Right lobe of liver (tissue), 4 donors: ENCODE results near the gene LPAR1.

Experiments
- POLR2A ChIP-seq: fragments of 450-650 bp; IDR thresholded peaks from one replicate; pipeline ENCODE4 v1.6.1; 2017; ENCODE audit warnings: antibody characterized with exemption, mild to moderate bottlenecking
- TF ChIP-seq, protein P1 (sequence below), 4 donors: fragments of 200-600 bp in 3 of 4; fragments of 450-650 bp in 1 of 4; IDR thresholded peaks; one replicate each; pipeline versions ENCODE4 v1.5.1 to v1.8.0; 2016 to 2022; ENCODE audit warnings: antibody characterized with exemption in 4 of 4, mild to moderate bottlenecking in 2 of 4
- donor health status: DM: no; HTN: no; CAD: no.
- donor health status: DM: no; HTN: no; CAD: no.
- donor health status: DM: no; HTN: yes; CAD: no.

DNA sequence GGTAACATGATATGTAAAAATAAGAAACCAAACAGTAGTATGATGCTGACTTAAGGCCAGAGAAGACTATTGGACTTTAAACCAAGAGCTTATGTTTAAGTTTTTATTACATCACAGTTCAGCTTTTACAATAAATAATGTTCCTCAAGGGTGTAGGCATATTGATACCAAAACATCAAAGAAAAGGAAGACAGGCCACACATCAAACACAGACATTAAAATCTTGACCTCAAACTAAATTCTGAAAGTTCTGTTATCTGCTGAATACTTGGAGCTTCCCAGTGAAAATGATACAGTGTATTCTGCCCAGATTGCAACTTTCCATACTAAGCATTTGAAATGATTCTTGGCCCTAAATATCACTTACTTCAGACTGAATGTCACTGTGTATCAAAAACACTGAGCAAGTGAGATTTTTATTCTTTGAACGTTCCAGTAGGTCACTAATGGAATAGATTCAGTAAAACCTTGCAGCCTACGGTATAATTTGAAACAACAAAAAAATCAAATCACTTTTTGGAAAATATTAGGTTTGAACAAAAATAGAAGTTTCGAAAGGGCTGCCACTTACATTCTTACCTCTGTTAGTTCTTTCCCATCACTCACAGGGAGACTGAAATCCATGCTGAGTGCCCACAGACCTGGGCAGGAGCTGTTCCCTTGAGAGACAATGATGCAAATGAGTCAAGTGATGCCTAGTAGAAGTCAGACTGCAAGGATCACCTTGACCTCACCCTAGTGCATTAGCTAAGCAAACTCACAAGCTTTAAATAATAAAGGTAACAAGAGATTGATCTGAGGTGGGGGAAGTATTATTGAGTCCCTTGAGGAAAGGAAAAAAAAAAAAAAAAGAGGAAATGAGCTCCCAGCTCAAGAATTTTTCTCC lies 2.5 kb downstream of the LPAR1 start:
- TF ChIP-seq, protein P1, sequence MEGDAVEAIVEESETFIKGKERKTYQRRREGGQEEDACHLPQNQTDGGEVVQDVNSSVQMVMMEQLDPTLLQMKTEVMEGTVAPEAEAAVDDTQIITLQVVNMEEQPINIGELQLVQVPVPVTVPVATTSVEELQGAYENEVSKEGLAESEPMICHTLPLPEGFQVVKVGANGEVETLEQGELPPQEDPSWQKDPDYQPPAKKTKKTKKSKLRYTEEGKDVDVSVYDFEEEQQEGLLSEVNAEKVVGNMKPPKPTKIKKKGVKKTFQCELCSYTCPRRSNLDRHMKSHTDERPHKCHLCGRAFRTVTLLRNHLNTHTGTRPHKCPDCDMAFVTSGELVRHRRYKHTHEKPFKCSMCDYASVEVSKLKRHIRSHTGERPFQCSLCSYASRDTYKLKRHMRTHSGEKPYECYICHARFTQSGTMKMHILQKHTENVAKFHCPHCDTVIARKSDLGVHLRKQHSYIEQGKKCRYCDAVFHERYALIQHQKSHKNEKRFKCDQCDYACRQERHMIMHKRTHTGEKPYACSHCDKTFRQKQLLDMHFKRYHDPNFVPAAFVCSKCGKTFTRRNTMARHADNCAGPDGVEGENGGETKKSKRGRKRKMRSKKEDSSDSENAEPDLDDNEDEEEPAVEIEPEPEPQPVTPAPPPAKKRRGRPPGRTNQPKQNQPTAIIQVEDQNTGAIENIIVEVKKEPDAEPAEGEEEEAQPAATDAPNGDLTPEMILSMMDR (IDR thresholded peaks at IDR 0.05): no peak
- TF ChIP-seq POLR2A: no peak
